Measurements from ENCODE around the gene STYX. TPM values are rescaled to one million over a fixed set of nuclear protein-coding genes. Genes with fewer than 3 reads are reported as not detected.

STYX gene
- total and polyA plus RNA-seq, 2 experiments from 2014 or later = 23.3 to 40.2 TPM

DNA sequence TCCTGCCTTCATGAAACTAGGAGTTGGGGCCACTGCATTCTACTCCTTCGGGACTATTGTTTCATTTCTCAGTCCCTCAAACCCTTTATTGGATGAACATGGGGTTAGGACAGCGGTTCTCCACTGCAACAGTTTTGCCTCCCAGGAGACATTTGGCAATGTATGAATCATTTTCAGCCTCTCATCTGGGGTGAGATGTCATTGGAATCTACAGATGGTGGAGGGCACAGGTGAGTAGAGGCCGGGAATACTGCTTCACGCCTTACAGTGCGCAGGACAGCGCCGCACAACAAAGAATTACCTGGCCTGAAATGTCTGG is 62.1 kb downstream of the STYX start:
- no peak for ATAC-seq
- Histone ChIP-seq H3K79me2 (replicated peaks; ENCODE audit: insufficient read depth) (peaks cover 38% of the 10 kb centered on the region), H3K36me3 (ENCODE audit: insufficient read depth) (no peaks in the 10 kb centered on the region), H4K20me1 (replicated peaks; ENCODE audit: insufficient read depth) (peaks cover 6% of the 10 kb centered on the region; the same call in 1 of the 2 replicates), H3K4me3 (peak overlapping the region; percentile 50), H3K9me2 (ENCODE audit: insufficient read depth) (no peaks in the 10 kb centered on the region), H3K27me3 (ENCODE audit: insufficient read depth) (no peaks in the 10 kb centered on the region), H2AFZ (peak overlapping the region; percentile 97), H3F3A (replicated peaks; ENCODE audit: low read depth) (no peaks in the 10 kb centered on the region), H3K27ac (ENCODE audit: low read depth) (peak overlapping the region; percentile 83; the same call in 1 of the 2 replicates), H3K4me2 (peak overlapping the region; percentile 76), H3K4me1 (ENCODE audit: insufficient read depth) (peaks cover 19% of the 10 kb centered on the region)
- DNase-seq (ENCODE audit: low spot score) = no peak
- Mint-ChIP-seq H3K4me3 (peak overlapping the region; percentile 80), H3K9me3 (no peaks in the 10 kb centered on the region; the same call in 2 of the 3 replicates), H3K4me1 (peaks cover 15% of the 10 kb centered on the region), H3K27ac (peak overlapping the region; percentile 98), H3K27me3 (ENCODE audit: insufficient read depth, low read depth, poor library complexity) (peaks cover 3% of the 10 kb centered on the region), H3K36me3 (ENCODE audit: low read depth) (peaks cover 2% of the 10 kb centered on the region; the same call in 1 of the 3 replicates)
- TF ChIP-seq, protein P1, sequence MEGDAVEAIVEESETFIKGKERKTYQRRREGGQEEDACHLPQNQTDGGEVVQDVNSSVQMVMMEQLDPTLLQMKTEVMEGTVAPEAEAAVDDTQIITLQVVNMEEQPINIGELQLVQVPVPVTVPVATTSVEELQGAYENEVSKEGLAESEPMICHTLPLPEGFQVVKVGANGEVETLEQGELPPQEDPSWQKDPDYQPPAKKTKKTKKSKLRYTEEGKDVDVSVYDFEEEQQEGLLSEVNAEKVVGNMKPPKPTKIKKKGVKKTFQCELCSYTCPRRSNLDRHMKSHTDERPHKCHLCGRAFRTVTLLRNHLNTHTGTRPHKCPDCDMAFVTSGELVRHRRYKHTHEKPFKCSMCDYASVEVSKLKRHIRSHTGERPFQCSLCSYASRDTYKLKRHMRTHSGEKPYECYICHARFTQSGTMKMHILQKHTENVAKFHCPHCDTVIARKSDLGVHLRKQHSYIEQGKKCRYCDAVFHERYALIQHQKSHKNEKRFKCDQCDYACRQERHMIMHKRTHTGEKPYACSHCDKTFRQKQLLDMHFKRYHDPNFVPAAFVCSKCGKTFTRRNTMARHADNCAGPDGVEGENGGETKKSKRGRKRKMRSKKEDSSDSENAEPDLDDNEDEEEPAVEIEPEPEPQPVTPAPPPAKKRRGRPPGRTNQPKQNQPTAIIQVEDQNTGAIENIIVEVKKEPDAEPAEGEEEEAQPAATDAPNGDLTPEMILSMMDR (conservative IDR thresholded peaks at IDR 0.05; ENCODE audit: low read depth in 2 of 2) = no peak
- TF ChIP-seq ZNF331 (CRISPR knock-in tag; IDR thresholded peaks at IDR 0.05; ENCODE audit: low read depth) (no peak), JUNB (IDR thresholded peaks at IDR 0.05; ENCODE audit: unreplicated experiment) (no peak), STAT1 (IDR thresholded peaks at IDR 0.05; ENCODE audit: unreplicated experiment) (no peak), NANOG (IDR thresholded peaks at IDR 0.05; ENCODE audit: borderline replicate concordance) (no peak), POLR2AphosphoS5 (IDR thresholded peaks at IDR 0.05; ENCODE audit: low read depth) (no peak), ZNF114 (CRISPR knock-in tag; IDR thresholded peaks at IDR 0.05) (no peak), CREB1 (CRISPR knock-in tag; IDR thresholded peaks at IDR 0.05; ENCODE audit: low read depth) (no peak), REST (IDR thresholded peaks at IDR 0.05; ENCODE audit: unreplicated experiment) (no peak), EZH2 (IDR thresholded peaks at IDR 0.05; ENCODE audit: low read depth, unreplicated experiment) (no peak), ZNF462 (CRISPR knock-in tag; IDR thresholded peaks at IDR 0.05) (no peak), EZH2phosphoT487 (IDR thresholded peaks at IDR 0.05; ENCODE audit: unreplicated experiment) (no peak)
- TF ChIP-seq, protein P2, sequence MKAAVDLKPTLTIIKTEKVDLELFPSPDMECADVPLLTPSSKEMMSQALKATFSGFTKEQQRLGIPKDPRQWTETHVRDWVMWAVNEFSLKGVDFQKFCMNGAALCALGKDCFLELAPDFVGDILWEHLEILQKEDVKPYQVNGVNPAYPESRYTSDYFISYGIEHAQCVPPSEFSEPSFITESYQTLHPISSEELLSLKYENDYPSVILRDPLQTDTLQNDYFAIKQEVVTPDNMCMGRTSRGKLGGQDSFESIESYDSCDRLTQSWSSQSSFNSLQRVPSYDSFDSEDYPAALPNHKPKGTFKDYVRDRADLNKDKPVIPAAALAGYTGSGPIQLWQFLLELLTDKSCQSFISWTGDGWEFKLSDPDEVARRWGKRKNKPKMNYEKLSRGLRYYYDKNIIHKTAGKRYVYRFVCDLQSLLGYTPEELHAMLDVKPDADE (IDR thresholded peaks at IDR 0.05) = no peak

All from GM23338 (cell line).